ENCODE measurements around the gene TFAP2C. TPM values are rescaled to one million over a fixed set of nuclear protein-coding genes. Genes with fewer than 3 reads are reported as not detected.

TFAP2C gene
- total RNA-seq, result not detected

GRCh38 chr20:56628873-56629463, at the start of gene TFAP2C:
Gene TFAP2C (plus strand): TSS chr20:56629306. CDS start chr20:56629545, 239 bp downstream.

Other genes with a start within 250 kb of the TFAP2C start
- gene AURKA, start 237.1 kb upstream of the TFAP2C start, total RNA-seq, result 10 to 100 TPM; 44.1 to 44.5 TPM
- 10 to 100 TPM; 48.3 to 52.4 TPM for gene CSTF1, start 236.7 kb upstream of the TFAP2C start, total RNA-seq
- gene CASS4, start 217.0 kb upstream of the TFAP2C start, total RNA-seq, result 1 to 10 TPM; 5.8 to 5.9 TPM
- gene RTF2, start 160.7 kb upstream of the TFAP2C start, total RNA-seq, result 10 to 100 TPM; 95.4 to 98.4 TPM
- gene FAM209A, start 104.6 kb upstream of the TFAP2C start, total RNA-seq, result 1 to 10 TPM; 2.4 TPM
- gene FAM209B, start 96.1 kb upstream of the TFAP2C start, total RNA-seq, result 1 to 10 TPM; 1.1 to 1.3 TPM

All from activated naive CD4-positive, alpha-beta T cell treated with anti-CD3 and anti-CD28 coated beads, Interleukin-2, amount 10 ng/mL, durations not matched to agents 5 hours and 36 hours (primary cell).